Prostate gland (tissue), 2 donors: ENCODE data around the gene ALPP.

ENCODE experiments used
- POLR2A ChIP-seq: fragments of 450-650 bp; IDR thresholded peaks from one replicate; pipeline ENCODE4 v1.6.1; 2016; ENCODE audit warnings: antibody characterized with exemption, mild to moderate bottlenecking
- POLR2AphosphoS5 ChIP-seq: sonication (generic); formaldehyde crosslinking; IDR thresholded peaks from one replicate; pipeline ENCODE4 v1.6.1; 2017; ENCODE audit warnings: antibody characterized with exemption
- TF ChIP-seq, protein P1 (sequence below), 4 experiments: fragments of 200-600 bp in 2 of 4; fragments of 450-650 bp in 2 of 4; sonication (generic) in 2 of 4; IDR thresholded peaks; 1 replicate in 3 of 4; 2 replicates in 1 of 4; pipeline ENCODE4 v1.5.1; 2016 to 2019; ENCODE audit warnings: antibody characterized with exemption in 4 of 4, mild to moderate bottlenecking in 2 of 4, moderate library complexity in 2 of 4

GRCh38 chr2:232372231-232373208 is 6.0 kb upstream of the ALPP start:
- TF ChIP-seq, protein P1, sequence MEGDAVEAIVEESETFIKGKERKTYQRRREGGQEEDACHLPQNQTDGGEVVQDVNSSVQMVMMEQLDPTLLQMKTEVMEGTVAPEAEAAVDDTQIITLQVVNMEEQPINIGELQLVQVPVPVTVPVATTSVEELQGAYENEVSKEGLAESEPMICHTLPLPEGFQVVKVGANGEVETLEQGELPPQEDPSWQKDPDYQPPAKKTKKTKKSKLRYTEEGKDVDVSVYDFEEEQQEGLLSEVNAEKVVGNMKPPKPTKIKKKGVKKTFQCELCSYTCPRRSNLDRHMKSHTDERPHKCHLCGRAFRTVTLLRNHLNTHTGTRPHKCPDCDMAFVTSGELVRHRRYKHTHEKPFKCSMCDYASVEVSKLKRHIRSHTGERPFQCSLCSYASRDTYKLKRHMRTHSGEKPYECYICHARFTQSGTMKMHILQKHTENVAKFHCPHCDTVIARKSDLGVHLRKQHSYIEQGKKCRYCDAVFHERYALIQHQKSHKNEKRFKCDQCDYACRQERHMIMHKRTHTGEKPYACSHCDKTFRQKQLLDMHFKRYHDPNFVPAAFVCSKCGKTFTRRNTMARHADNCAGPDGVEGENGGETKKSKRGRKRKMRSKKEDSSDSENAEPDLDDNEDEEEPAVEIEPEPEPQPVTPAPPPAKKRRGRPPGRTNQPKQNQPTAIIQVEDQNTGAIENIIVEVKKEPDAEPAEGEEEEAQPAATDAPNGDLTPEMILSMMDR (IDR thresholded peaks at IDR 0.05) = no peak
- TF ChIP-seq POLR2A = no peak
- TF ChIP-seq POLR2AphosphoS5 = no peak
